H1 (cell line): ENCODE data around the gene MYH7. TPM values are rescaled to one million over a fixed set of nuclear protein-coding genes. Genes with fewer than 3 reads are reported as not detected.

Source experiments
- CTCF ChIA-PET: fragments of 300-600 bp; sonication (Branson Sonifier 250); formaldehyde crosslinking; loops from one replicate; lab custom pipeline; 2021; ENCODE audit not compliant: partially characterized antibody; lab: Charles Lee
- POLR2A ChIA-PET: fragments of 300-600 bp; sonication (Branson Sonifier 250); formaldehyde crosslinking; loops from one replicate; lab custom pipeline; 2021; ENCODE audit warnings: inconsistent platforms; ENCODE audit not compliant: partially characterized antibody; lab: Charles Lee
- DNase-seq, 2 experiments: peaks; one replicate each; pipeline versions ENCODE4 v3.0.0 to v3.0.0-alpha.2; 2010 to 2022; ENCODE audit warnings: low spot score in 2 of 2, low read depth in 1 of 2, mixed read lengths in 1 of 2
- FAIRE-seq: peaks from 2 replicates; lab custom pipeline; 2011; peaks lifted over from hg19 to GRCh38; lab: Jason Lieb, UNC
- H2AFZ ChIP-seq: 2 replicates; pipeline ENCODE4 v1.8.1; 2012; ENCODE audit warnings: low read length, inconsistent platforms
- H2AK5ac ChIP-seq: 2 replicates; pipeline ENCODE4 v1.6.1; 2013; ENCODE audit warnings: low read depth, low read length
- H2BK120ac ChIP-seq: replicated peaks from 2 replicates; pipeline ENCODE3; 2013; ENCODE audit warnings: low read depth, low read length, inconsistent platforms
- H2BK12ac ChIP-seq: 2 replicates; pipeline ENCODE4 v1.6.1; 2013; ENCODE audit warnings: low read depth, low read length
- H2BK15ac ChIP-seq: 2 replicates; pipeline ENCODE4 v1.6.1; 2013; ENCODE audit warnings: low read length
- H2BK20ac ChIP-seq: 2 replicates; pipeline ENCODE4 v1.6.1; 2013; ENCODE audit warnings: low read length
- H2BK5ac ChIP-seq: 2 replicates; pipeline ENCODE4 v1.6.1; 2013; ENCODE audit warnings: low read depth, low read length
- H3K14ac ChIP-seq: 2 replicates; pipeline ENCODE4 v1.6.1; 2013; ENCODE audit warnings: inconsistent platforms; ENCODE audit not compliant: insufficient read length
- H3K18ac ChIP-seq: 2 replicates; pipeline ENCODE4 v1.6.1; 2013; ENCODE audit warnings: low read length; ENCODE audit errors: extremely low read depth
- H3K23ac ChIP-seq: 2 replicates; pipeline ENCODE4 v1.6.1; 2013; ENCODE audit warnings: inconsistent platforms; ENCODE audit not compliant: insufficient read length
- H3K23me2 ChIP-seq: 2 replicates; pipeline ENCODE4 v1.6.1; 2013; ENCODE audit warnings: low read depth, low read length
- H3K27ac ChIP-seq: 2 replicates; pipeline ENCODE4 v1.6.1; 2011; ENCODE audit warnings: low read depth, low read length, inconsistent platforms
- H3K27me3 ChIP-seq, 4 experiments: replicated peaks in 1 of 4; 1 replicate in 1 of 4; 2 replicates in 3 of 4; pipeline versions ENCODE4 v1.6.1 to v1.8.1; 2011 to 2013; ENCODE audit warnings: low read length in 3 of 4, mild to moderate bottlenecking in 3 of 4, inconsistent platforms in 2 of 4, mixed read lengths in 2 of 4, moderate library complexity in 1 of 4; ENCODE audit not compliant: control insufficient read depth in 3 of 4, insufficient read depth in 3 of 4; ENCODE audit errors: extremely low read depth in 1 of 4
- H3K36me3 ChIP-seq, 4 experiments: 2 replicates each; pipeline versions ENCODE4 v1.6.1 to v1.8.1; 2011 to 2013; ENCODE audit warnings: mild to moderate bottlenecking in 4 of 4, low read length in 3 of 4, moderate library complexity in 2 of 4, control low read depth in 1 of 4, inconsistent platforms in 1 of 4; ENCODE audit not compliant: insufficient read depth in 4 of 4, control insufficient read depth in 2 of 4
- H3K4ac ChIP-seq: replicated peaks from 2 replicates; pipeline ENCODE3; 2013; ENCODE audit warnings: low read length, low read depth, mixed read lengths, inconsistent platforms; ENCODE audit not compliant: insufficient read length
- H3K4me1 ChIP-seq, 4 experiments: replicated peaks in 1 of 4; 1 replicate in 1 of 4; 2 replicates in 3 of 4; pipeline versions ENCODE4 v1.6.1 to v1.8.1; 2011 to 2013; ENCODE audit warnings: low read length in 3 of 4, inconsistent platforms in 2 of 4, mixed read lengths in 1 of 4; ENCODE audit not compliant: insufficient read depth in 4 of 4, control insufficient read depth in 3 of 4
- H3K4me2 ChIP-seq, 2 experiments: 2 replicates each; pipeline versions ENCODE4 v1.6.1 to v1.8.1; 2011 to 2013; ENCODE audit warnings: low read depth in 2 of 2, low read length in 2 of 2, control low read depth in 1 of 2, inconsistent platforms in 1 of 2, mild to moderate bottlenecking in 1 of 2; ENCODE audit not compliant: insufficient read depth in 1 of 2
- H3K4me3 ChIP-seq, 4 experiments: fragments of 200-600, 300-600 bp in 1 of 4; sonication (generic), shearing (Covaris generic), sonication (Bioruptor Twin) in 1 of 4; 2 replicates each; pipeline versions ENCODE4 v1.5.1 to v1.8.1; 2011 to 2016; ENCODE audit warnings: low read length in 4 of 4, low read depth in 3 of 4, control low read depth in 2 of 4, inconsistent platforms in 2 of 4, mild to moderate bottlenecking in 2 of 4, mixed read lengths in 1 of 4, moderate library complexity in 1 of 4; ENCODE audit not compliant: insufficient read depth in 2 of 4; ENCODE audit errors: extremely low read depth in 1 of 4
- H3K56ac ChIP-seq: replicated peaks from 2 replicates; pipeline ENCODE3; 2013; ENCODE audit warnings: low read depth, mild to moderate bottlenecking, mixed read lengths, low read length, inconsistent platforms; ENCODE audit not compliant: insufficient read length
- H3K79me1 ChIP-seq: 2 replicates; pipeline ENCODE4 v1.6.1; 2013; ENCODE audit warnings: low read depth, low read length, control low read depth
- H3K79me2 ChIP-seq, 2 experiments: 2 replicates each; pipeline versions ENCODE4 v1.6.1 to v1.8.1; 2012 to 2013; ENCODE audit warnings: low read length in 2 of 2, mild to moderate bottlenecking in 2 of 2, inconsistent platforms in 1 of 2; ENCODE audit not compliant: insufficient read depth in 2 of 2, control insufficient read depth in 1 of 2
- H3K9ac ChIP-seq, 4 experiments: replicated peaks in 1 of 4; 1 replicate in 1 of 4; 2 replicates in 3 of 4; pipeline versions ENCODE4 v1.6.1 to v1.8.1; 2011 to 2013; ENCODE audit warnings: low read depth in 3 of 4, low read length in 3 of 4, control low read depth in 2 of 4, mild to moderate bottlenecking in 2 of 4, moderate library complexity in 2 of 4, inconsistent platforms in 1 of 4; ENCODE audit errors: extremely low read depth in 1 of 4
- H3K9me3 ChIP-seq, 2 experiments: 2 replicates each; pipeline versions ENCODE4 v1.6.1 to v1.8.1; 2012 to 2013; ENCODE audit warnings: mild to moderate bottlenecking in 2 of 2, moderate library complexity in 2 of 2, control low read depth in 1 of 2, inconsistent platforms in 1 of 2, low read depth in 1 of 2, low read length in 1 of 2, mixed read lengths in 1 of 2; ENCODE audit not compliant: insufficient read depth in 2 of 2
- H4K20me1 ChIP-seq, 2 experiments: replicated peaks in 1 of 2; 2 replicates each; pipeline versions ENCODE3 to v1.8.1; 2011 to 2013; ENCODE audit warnings: inconsistent platforms in 2 of 2, low read length in 2 of 2, mild to moderate bottlenecking in 1 of 2; ENCODE audit not compliant: insufficient read depth in 2 of 2, control insufficient read depth in 1 of 2
- H4K5ac ChIP-seq: 2 replicates; pipeline ENCODE4 v1.6.1; 2013; ENCODE audit warnings: low read length, low read depth, mixed read lengths, inconsistent platforms; ENCODE audit not compliant: insufficient read length
- H4K8ac ChIP-seq: 2 replicates; pipeline ENCODE4 v1.8.0; 2013; ENCODE audit warnings: mild to moderate bottlenecking, moderate library complexity, low read length, inconsistent platforms; ENCODE audit not compliant: insufficient read depth; ENCODE audit errors: extremely low read depth
- H4K91ac ChIP-seq: replicated peaks from 2 replicates; pipeline ENCODE3; 2013; ENCODE audit warnings: low read length, mixed read lengths, inconsistent platforms; ENCODE audit not compliant: insufficient read length
- BACH1 ChIP-seq: IDR thresholded peaks from 2 replicates; pipeline ENCODE4 v1.6.1; 2012; ENCODE audit warnings: low read length, improper control_type of control experiment
- ZNF274 ChIP-seq: IDR thresholded peaks from 2 replicates; pipeline ENCODE4 v1.7.0; 2012; ENCODE audit warnings: low read length, borderline replicate concordance; ENCODE audit errors: extremely low read depth
- WGBS, 2 experiments: shearing (Covaris generic) in 1 of 2; methylation state at CpG; one replicate each; pipeline versions ENCODE4 v1.1.6 to v1.1.7; 2013 to 2015; ENCODE audit warnings: low lambda C conversion rate in 2 of 2, mixed read lengths in 2 of 2, inconsistent platforms in 1 of 2, low coverage in 1 of 2, missing lambda C conversion rate in 1 of 2; ENCODE audit not compliant: insufficient replicate concordance in 2 of 2, insufficient coverage in 1 of 2, insufficient read length in 1 of 2; ENCODE audit errors: extremely low coverage in 1 of 2, missing lambda C conversion rate in 1 of 2; 5-methylcytosine and 5-hydroxymethylcytosine counted together
- polyA plus RNA-seq, 7 experiments: library from polyadenylated mRNA; depleted of rRNA in 3 of 7; stranded (reverse) in 5 of 7; unstranded in 2 of 7; fragments of >200 nt in 5 of 7; fragments of 200-250 nt in 2 of 7; gene quantifications; 1 replicate in 5 of 7; 2 replicates in 1 of 7; 4 replicates in 1 of 7; pipeline versions ENCODE4 v1.2.1 to v1.2.3, GENCODE V29; 2011 to 2013; ENCODE audit warnings: missing spikeins in 2 of 7, mixed read lengths in 2 of 7
- total RNA-seq: library from RNA; stranded (reverse); fragmentation: NEBNext Ultra II Directional; extraction: Animal tissue kit (Norgen Biotek cat#: 25700); gene quantifications from 2 replicates; pipeline ENCODE4 v1.2.1, GENCODE V29; 2021

The MYH7 gene
- total and polyA plus RNA-seq, 2 of the 8 experiments (the other 6 are each of a cell fraction or from before 2014, with no cell fraction given): not detected

DNA sequence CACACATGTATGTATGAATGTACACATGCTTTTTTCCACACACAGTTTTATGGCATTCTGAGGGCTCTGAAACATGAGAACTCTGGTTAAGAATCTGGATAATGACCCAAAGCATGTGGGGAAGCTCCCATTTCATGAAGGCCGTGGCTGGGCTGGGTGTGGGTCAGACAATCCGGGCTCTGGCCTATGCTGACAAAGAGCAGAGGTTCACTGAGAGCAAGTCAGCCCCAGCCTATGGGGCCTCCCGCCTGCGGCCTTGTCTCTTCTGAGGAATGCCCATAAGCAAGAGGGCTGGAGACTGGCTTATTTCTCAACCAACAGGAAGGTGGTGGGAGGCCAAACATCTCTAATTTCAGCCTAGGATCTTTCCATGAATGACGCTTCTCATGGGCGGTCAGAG lies 35.9 kb downstream of the MYH7 start:
- Histone ChIP-seq H3K4ac (no peak overlapping the region), H3K18ac (no peak overlapping the region), H3K4me1 (no peaks in the 10 kb centered on the region; a peak in 1 of 7 replicates), H4K91ac (no peak overlapping the region), H3K79me2 (no peaks in the 10 kb centered on the region), H3K79me1 (no peaks in the 10 kb centered on the region), H2BK20ac (no peak overlapping the region), H2BK12ac (no peak overlapping the region), H3K23me2 (no peaks in the 10 kb centered on the region), H3K27ac (no peak overlapping the region), H2AFZ (no peak overlapping the region), H3K27me3 (no peaks in the 10 kb centered on the region; a peak in 1 of 7 replicates), H2BK5ac (no peak overlapping the region), H4K20me1 (peaks cover 0 to 2% of the 10 kb centered on the region in 2 experiments), H4K5ac (no peak overlapping the region), H2BK120ac (no peak overlapping the region), H3K9ac (no peak overlapping the region), H3K23ac (no peak overlapping the region), H3K14ac (no peak overlapping the region), H4K8ac (no peak overlapping the region), H3K56ac (no peak overlapping the region), H2AK5ac (no peak overlapping the region), H3K4me2 (no peak overlapping the region), H3K9me3 (no peaks in the 10 kb centered on the region), H2BK15ac (no peak overlapping the region), H3K4me3 (no peak overlapping the region), H3K36me3 (no peaks in the 10 kb centered on the region)
- ChIA-PET POLR2A (no interaction called here), CTCF (interaction anchor here (1.8 kb wide), 1 partner anchor 13 kb away, joined by 4 read pairs; no protein-coding TSS in a partner anchor)
- 97% methylated on average over 6 of the region's 6 CpGs; no CpG with 5 or more reads in 1 of the 2 experiments for WGBS, 2 experiments
- no peak for FAIRE-seq
- DNase-seq: no peak
- no peak for TF ChIP-seq BACH1
- no peak for TF ChIP-seq ZNF274
